Glutamatergic neuron (in vitro differentiated cells): Measurements from ENCODE around the gene CLNK. TPM values are rescaled to one million over a fixed set of nuclear protein-coding genes. Genes with fewer than 3 reads are reported as not detected.

Experiments
- DNase-seq: peaks from one replicate; pipeline ENCODE4 v3.0.0; 2022
- H3K27ac Mint-ChIP-seq: one replicate; pipeline ENCODE4 v1.8.0; 2020; ENCODE audit warnings: mild to moderate bottlenecking, mixed read lengths, inconsistent platforms; ENCODE audit not compliant: unreplicated experiment
- H3K27me3 Mint-ChIP-seq: one replicate; pipeline ENCODE4 v1.8.0; 2020; ENCODE audit warnings: mild to moderate bottlenecking, moderate library complexity, mixed read lengths, inconsistent platforms; ENCODE audit not compliant: unreplicated experiment
- H3K36me3 Mint-ChIP-seq: one replicate; pipeline ENCODE4 v1.8.0; 2020; ENCODE audit warnings: mild to moderate bottlenecking, mixed read lengths, inconsistent platforms; ENCODE audit not compliant: unreplicated experiment
- H3K4me1 Mint-ChIP-seq: one replicate; pipeline ENCODE4 v1.8.0; 2020; ENCODE audit warnings: mild to moderate bottlenecking, low read depth, mixed read lengths, inconsistent platforms; ENCODE audit not compliant: unreplicated experiment
- H3K4me3 Mint-ChIP-seq: one replicate; pipeline ENCODE4 v1.8.0; 2020; ENCODE audit warnings: mild to moderate bottlenecking, mixed read lengths, inconsistent platforms; ENCODE audit not compliant: unreplicated experiment
- H3K9me3 Mint-ChIP-seq: one replicate; pipeline ENCODE4 v1.8.0; 2020; ENCODE audit warnings: mild to moderate bottlenecking, moderate library complexity, mixed read lengths, inconsistent platforms; ENCODE audit not compliant: unreplicated experiment
- CTCF ChIP-seq: fragments of 200-600 bp; sonication (generic); IDR thresholded peaks from one replicate; pipeline ENCODE4 v1.5.0; 2021; ENCODE audit not compliant: partially characterized antibody, unreplicated experiment
- total RNA-seq: library from RNA; stranded (reverse); fragmentation: NEBNext Ultra II Directional; extraction: Animal tissue kit (Norgen Biotek cat#: 25700); gene quantifications from one replicate; pipeline ENCODE4 v1.2.1, GENCODE V29; 2021; ENCODE audit not compliant: unreplicated experiment

CLNK gene
- total RNA-seq, 1 donor from 2014 or later: not detected

- Mint-ChIP-seq H3K27me3 (peaks cover 2% of the 10 kb centered on the region), H3K4me1 (peaks cover 6% of the 10 kb centered on the region), H3K4me3 (no peak overlapping the region), H3K27ac (no peak overlapping the region), H3K9me3 (no peaks in the 10 kb centered on the region), H3K36me3 (no peaks in the 10 kb centered on the region)
- no peak for TF ChIP-seq CTCF
- no peak for DNase-seq
Measured at GRCh38 chr4:10661047-10661446, 23.5 kb downstream of the CLNK start.

- no peaks in the 10 kb centered on the region for H3K36me3 Mint-ChIP-seq
- H3K27ac Mint-ChIP-seq: no peak overlapping the region
- peaks cover under 1% of the 10 kb centered on the region for H3K4me1 Mint-ChIP-seq
- no peak overlapping the region for H3K4me3 Mint-ChIP-seq
- H3K27me3 Mint-ChIP-seq: peaks cover 6% of the 10 kb centered on the region
- DNase-seq: no peak
- peaks cover 2% of the 10 kb centered on the region for H3K9me3 Mint-ChIP-seq
- TF ChIP-seq CTCF: no peak
Measured at GRCh38 chr4:10659251-10659650, 25.3 kb downstream of the CLNK start.

GRCh38 chr4:10656988-10657387, 27.6 kb downstream of the CLNK start:
- Mint-ChIP-seq H3K4me3 (no peak overlapping the region), H3K9me3 (peaks cover 4% of the 10 kb centered on the region), H3K27me3 (peaks cover 4% of the 10 kb centered on the region), H3K4me1 (no peaks in the 10 kb centered on the region), H3K27ac (no peak overlapping the region), H3K36me3 (no peaks in the 10 kb centered on the region)
- no peak for DNase-seq
- no peak for TF ChIP-seq CTCF

GRCh38 chr4:10656420-10656819, 28.1 kb downstream of the CLNK start:
- H3K4me1 Mint-ChIP-seq: no peaks in the 10 kb centered on the region
- DNase-seq: no peak
- no peaks in the 10 kb centered on the region for H3K36me3 Mint-ChIP-seq
- no peak overlapping the region for H3K27ac Mint-ChIP-seq
- peaks cover 4% of the 10 kb centered on the region for H3K9me3 Mint-ChIP-seq
- H3K27me3 Mint-ChIP-seq: peaks cover 4% of the 10 kb centered on the region
- H3K4me3 Mint-ChIP-seq: no peak overlapping the region
- no peak for TF ChIP-seq CTCF

GRCh38 chr4:10655968-10656367, 28.6 kb downstream of the CLNK start:
- H3K9me3 Mint-ChIP-seq: peaks cover 4% of the 10 kb centered on the region
- H3K27me3 Mint-ChIP-seq: peaks cover 4% of the 10 kb centered on the region
- no peaks in the 10 kb centered on the region for H3K4me1 Mint-ChIP-seq
- H3K4me3 Mint-ChIP-seq: no peak overlapping the region
- no peak for TF ChIP-seq CTCF
- H3K27ac Mint-ChIP-seq: no peak overlapping the region
- DNase-seq: no peak
- no peaks in the 10 kb centered on the region for H3K36me3 Mint-ChIP-seq
